ENCODE measurements around the gene SELL.
A peak's percentile ranks its signal among the peaks of the same experiment; 100 is the strongest.
"Not testable (repeated sequence)": the region's sequence is repeated elsewhere in the genome, so short reads cannot be mapped to it uniquely, and the experiment has no call there.

Gene SELL

GRCh38 chr1:169701261-169702005 lies 10.0 kb downstream of the SELL start:
- no peak for DNase-seq

- no peak for DNase-seq
Measured at GRCh38 chr1:169699707-169700106, 11.7 kb downstream of the SELL start.

- DNase-seq, result peak; percentile 86
Measured at GRCh38 chr1:169698976-169699375, 12.4 kb downstream of the SELL start.

- peak; percentile 68 for DNase-seq
Measured at GRCh38 chr1:169697755-169698154, 13.7 kb downstream of the SELL start.

GRCh38 chr1:169696273-169697100 lies 14.9 kb downstream of the SELL start:
- DNase-seq, result peak; percentile 49

- peak; percentile 84 for DNase-seq
Measured at GRCh38 chr1:169694304-169695075, 16.9 kb downstream of the SELL start.

- DNase-seq, result peak; percentile 89
Measured at GRCh38 chr1:169692756-169693460, 18.5 kb downstream of the SELL start.

- DNase-seq, result no peak
Measured at GRCh38 chr1:169690489-169690888, 20.9 kb downstream of the SELL start.

- no peak for DNase-seq
Measured at GRCh38 chr1:169689395-169689794, 22.0 kb downstream of the SELL start.

GRCh38 chr1:169688377-169688776 lies 23.0 kb downstream of the SELL start:
- not testable (repeated sequence) for DNase-seq

GRCh38 chr1:169683661-169684060 lies 27.8 kb downstream of the SELL start:
- DNase-seq, result no peak

- not testable (repeated sequence) for DNase-seq
Measured at GRCh38 chr1:169683168-169683567, 28.3 kb downstream of the SELL start.

- DNase-seq, result no peak
Measured at GRCh38 chr1:169682071-169682470, 29.3 kb downstream of the SELL start.

GRCh38 chr1:169681140-169681539 lies 30.3 kb downstream of the SELL start:
- no peak for DNase-seq

GRCh38 chr1:169680377-169681019 lies 30.9 kb downstream of the SELL start:
- no peak for DNase-seq

GRCh38 chr1:169679692-169680091 lies 31.7 kb downstream of the SELL start:
- DNase-seq, result no peak

GRCh38 chr1:169676001-169676400 lies 35.4 kb downstream of the SELL start:
- no peak for DNase-seq

GRCh38 chr1:169670836-169671235 lies 40.6 kb downstream of the SELL start:
- DNase-seq, result no peak

- not testable (repeated sequence) for DNase-seq
Measured at GRCh38 chr1:169670244-169670643, 41.2 kb downstream of the SELL start.

GRCh38 chr1:169667699-169668596 lies 43.5 kb downstream of the SELL start:
- not testable (repeated sequence) for DNase-seq

- not testable (repeated sequence) for DNase-seq
Measured at GRCh38 chr1:169667227-169667639, 44.2 kb downstream of the SELL start.

All from activated CD4-positive, alpha-beta T cell treated with anti-CD3 and anti-CD28 coated beads, Interleukin-2, Interleukin-6, amounts not matched to agents 100 ng/mL and 50 ng/mL, durations not matched to agents 16 hours and 8 hours (primary cell).